Esophagus (tissue), 2 donors: Measurements from ENCODE around the gene WDR1. TPM values are rescaled to one million over a fixed set of nuclear protein-coding genes. Genes with fewer than 3 reads are reported as not detected.

Source experiments
- H3K27ac ChIP-seq, 2 donors: one replicate each; pipeline ENCODE4 v1.5.1; 2013; ENCODE audit warnings: low read depth in 2 of 2, mild to moderate bottlenecking in 2 of 2, inconsistent platforms in 1 of 2, low read length in 1 of 2, moderate library complexity in 1 of 2
- H3K27me3 ChIP-seq, 2 donors: one replicate each; pipeline ENCODE4 v1.6.1; 2013; ENCODE audit warnings: low read length in 2 of 2, control low read depth in 1 of 2, mild to moderate bottlenecking in 1 of 2; ENCODE audit not compliant: insufficient read depth in 2 of 2, control insufficient read depth in 1 of 2
- H3K36me3 ChIP-seq, 2 donors: one replicate each; pipeline ENCODE4 v1.6.1; 2013; ENCODE audit warnings: low read length in 1 of 2; ENCODE audit not compliant: control insufficient read depth in 2 of 2, insufficient read depth in 2 of 2
- H3K4me1 ChIP-seq, 2 donors: one replicate each; pipeline ENCODE4 v1.6.1; 2013; ENCODE audit warnings: low read length in 1 of 2; ENCODE audit not compliant: control insufficient read depth in 2 of 2, insufficient read depth in 2 of 2
- H3K4me3 ChIP-seq, 2 donors: one replicate each; pipeline ENCODE4 v1.5.1; 2013; ENCODE audit warnings: low read length in 2 of 2, mild to moderate bottlenecking in 2 of 2, low read depth in 1 of 2, moderate library complexity in 1 of 2
- H3K9me3 ChIP-seq, 2 donors: one replicate each; pipeline ENCODE4 v1.6.1; 2013; ENCODE audit warnings: mild to moderate bottlenecking in 2 of 2, low read depth in 1 of 2, low read length in 1 of 2, moderate library complexity in 1 of 2; ENCODE audit not compliant: control insufficient read depth in 2 of 2, insufficient read depth in 1 of 2
- WGBS, 2 donors: extraction: QIAGEN DNeasy Blood & Tissue Kit; methylation state at CpG; one replicate each; pipeline ENCODE4 v1.1.7; 2013; 5-methylcytosine and 5-hydroxymethylcytosine counted together
- polyA plus RNA-seq, 2 donors: library from polyadenylated mRNA; stranded (reverse); fragments of 200-250 nt; gene quantifications; one replicate each; pipeline ENCODE4 v1.2.3, GENCODE V29; 2013
- donor health status: healthy with polysubstance abuse.
- donor health status: Bipolar disorder and iron deficiency.

The WDR1 gene
- polyA plus RNA-seq, 2 donors: 73.8 to 170 TPM

DNA sequence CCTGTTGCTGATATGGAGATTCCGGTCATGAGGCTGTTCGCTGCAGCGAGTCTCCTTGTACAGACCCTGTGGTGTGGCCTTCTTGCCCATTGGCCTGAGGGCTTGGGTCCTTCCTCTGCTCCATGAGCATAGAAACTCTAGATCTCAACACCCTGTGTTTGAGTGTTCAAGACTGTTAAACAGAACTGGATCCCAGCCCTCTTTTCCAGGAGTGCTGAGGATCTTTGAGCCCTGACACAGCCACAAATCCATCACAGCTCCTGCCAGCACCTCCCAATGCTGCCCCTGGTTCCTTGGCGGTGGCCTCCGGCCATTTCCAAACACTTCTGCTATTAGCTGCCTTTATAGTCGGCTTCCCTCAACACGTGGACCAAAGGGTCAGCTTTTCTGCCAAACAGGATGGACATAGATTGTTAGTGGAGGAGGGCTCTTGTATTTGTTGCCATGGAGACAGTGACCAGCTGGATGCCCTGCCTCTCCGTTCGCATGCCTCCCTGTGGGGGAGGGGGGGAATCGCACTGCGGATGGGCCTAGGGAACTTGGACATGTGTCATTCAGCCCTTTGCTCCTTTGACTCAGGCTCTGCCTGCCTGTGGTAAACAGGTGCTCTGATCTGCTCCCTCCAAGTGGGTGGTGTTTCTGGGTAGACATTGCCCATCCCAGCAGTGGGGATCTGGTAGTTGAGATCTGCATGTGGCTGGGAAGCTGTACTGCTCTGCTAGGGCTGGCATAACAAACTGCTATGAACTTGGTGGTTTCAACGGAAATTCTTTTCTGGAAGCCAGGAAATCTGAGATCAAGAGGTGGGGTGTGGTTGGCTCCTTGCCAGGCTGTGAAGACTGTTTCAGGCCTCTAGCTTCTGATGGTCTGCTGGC, 6.9 kb upstream of the WDR1 start:
- WGBS, 2 donors: 53 to 58% methylated on average over 12 of the region's 12 CpGs
- peaks cover 0 to 3% of the 10 kb centered on the region in 2 donors for H3K4me1 ChIP-seq
- H3K27me3 ChIP-seq: no peaks in the 10 kb centered on the region
- H3K27ac ChIP-seq: peak overlapping the region in 1 of 2 donors; percentile 6
- H3K9me3 ChIP-seq: no peaks in the 10 kb centered on the region
- no peak overlapping the region for H3K4me3 ChIP-seq
- H3K36me3 ChIP-seq: no peaks in the 10 kb centered on the region

DNA sequence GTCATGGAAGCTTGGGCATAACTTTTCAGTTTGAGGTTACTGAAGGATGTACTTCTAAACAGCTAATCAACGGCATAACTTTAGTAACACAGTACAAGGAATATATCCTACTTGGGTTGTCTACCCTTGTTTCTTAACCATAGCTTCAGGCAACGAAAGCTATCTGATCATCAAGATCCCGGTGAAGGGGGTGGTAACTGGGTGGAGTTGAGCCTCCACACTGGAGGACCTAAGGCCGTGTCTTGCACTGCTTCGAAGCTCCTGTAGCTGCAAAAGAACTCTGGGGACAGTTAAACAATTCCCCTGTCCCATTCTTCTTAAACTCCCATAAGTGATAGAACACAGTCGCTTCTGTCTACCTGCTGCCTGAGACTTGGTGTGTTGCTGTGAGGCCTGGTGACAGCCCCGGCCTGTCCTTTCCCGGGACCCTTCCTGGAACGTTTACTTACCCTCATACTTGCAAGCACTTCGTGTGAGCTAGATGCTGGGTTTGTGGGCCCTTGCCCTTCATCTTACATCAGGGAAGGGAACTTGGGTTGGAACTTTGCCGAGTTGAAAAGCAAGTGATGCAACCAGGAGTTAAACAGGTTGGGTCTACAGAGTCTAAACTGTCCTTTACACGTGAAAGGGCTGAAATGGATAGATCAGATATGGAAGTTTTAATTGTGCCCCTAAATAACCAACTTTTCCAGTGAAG, 5.8 kb upstream of the WDR1 start:
- H3K36me3 ChIP-seq: no peaks in the 10 kb centered on the region
- no peaks in the 10 kb centered on the region for H3K27me3 ChIP-seq
- H3K4me3 ChIP-seq: no peak overlapping the region
- no peaks in the 10 kb centered on the region for H3K9me3 ChIP-seq
- H3K27ac ChIP-seq: no peak overlapping the region
- peaks cover 0 to 5% of the 10 kb centered on the region in 2 donors for H3K4me1 ChIP-seq
- 85 to 89% methylated on average over 12 of the region's 12 CpGs for WGBS, 2 donors

DNA sequence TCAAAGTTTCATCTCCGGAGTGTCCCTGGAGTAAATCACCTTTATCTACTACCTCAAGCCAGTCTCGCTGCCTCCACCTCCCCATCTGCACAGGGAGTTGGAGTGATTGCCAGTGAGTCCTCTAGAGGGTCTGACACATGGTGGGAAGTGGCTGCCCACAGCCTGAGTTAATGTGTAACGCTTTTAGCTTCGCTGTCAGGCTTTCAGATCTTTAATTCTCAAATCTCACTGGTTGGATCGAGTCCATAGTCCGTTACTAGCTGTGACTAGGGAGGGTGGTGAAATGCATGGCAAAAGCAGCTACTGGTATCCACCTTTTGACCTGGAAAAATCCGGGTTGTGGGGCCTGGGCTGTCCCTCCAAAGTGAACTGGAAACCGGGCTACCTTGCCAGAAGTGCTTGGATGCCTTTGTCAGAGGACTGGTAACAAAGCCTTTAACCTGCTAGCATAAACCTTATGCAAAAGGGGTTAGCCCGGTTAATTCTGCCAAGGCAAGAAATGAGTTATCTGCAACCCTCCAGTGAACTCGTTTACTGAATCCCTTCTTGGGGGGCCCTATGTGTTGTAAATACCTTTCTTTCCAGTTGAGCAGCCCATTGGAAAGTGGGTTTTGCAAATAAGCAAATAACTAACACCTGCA, 5.1 kb upstream of the WDR1 start:
- H3K4me1 ChIP-seq: peaks cover 0 to 5% of the 10 kb centered on the region in 2 donors
- H3K4me3 ChIP-seq: no peak overlapping the region
- H3K9me3 ChIP-seq: no peaks in the 10 kb centered on the region
- H3K27ac ChIP-seq: no peak overlapping the region
- H3K27me3 ChIP-seq: no peaks in the 10 kb centered on the region
- no peaks in the 10 kb centered on the region for H3K36me3 ChIP-seq
- 53 to 69% methylated on average over 10 of the region's 10 CpGs for WGBS, 2 donors

DNA sequence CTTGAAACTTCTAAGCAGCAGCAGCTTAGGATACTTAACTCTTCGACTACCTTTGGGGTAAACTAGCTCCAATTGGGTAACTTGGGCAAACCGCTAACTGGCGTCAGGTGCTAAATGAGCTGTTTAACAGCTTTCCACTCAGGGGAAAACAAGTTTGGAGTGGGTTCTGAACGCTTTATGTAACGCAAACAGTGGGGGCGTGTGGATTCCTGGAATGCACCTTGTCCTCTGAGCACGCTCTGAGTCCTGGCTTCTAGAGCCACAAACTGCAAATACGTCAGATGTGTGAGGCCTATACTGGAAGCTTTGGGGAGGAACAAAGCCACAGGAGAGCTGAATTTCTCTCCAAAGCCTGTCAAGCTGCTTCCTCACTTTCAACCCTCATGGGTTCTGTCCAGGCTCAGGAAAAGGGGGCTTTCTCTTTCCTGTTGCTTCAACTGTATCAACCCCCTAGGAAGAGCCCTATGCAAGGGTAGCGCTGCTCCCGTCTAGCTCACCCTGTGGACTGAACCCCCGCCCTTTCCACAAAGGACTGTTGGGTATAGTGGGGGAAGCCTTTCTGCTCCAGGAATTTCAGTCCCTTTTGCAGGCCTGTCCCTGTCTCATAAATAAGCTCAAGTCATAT, 4.5 kb upstream of the WDR1 start:
- H3K36me3 ChIP-seq: no peaks in the 10 kb centered on the region
- 76 to 86% methylated on average over 11 of the region's 11 CpGs for WGBS, 2 donors
- no peak overlapping the region for H3K27ac ChIP-seq
- no peak overlapping the region for H3K4me3 ChIP-seq
- H3K4me1 ChIP-seq: peaks cover 0 to 5% of the 10 kb centered on the region in 2 donors
- no peaks in the 10 kb centered on the region for H3K27me3 ChIP-seq
- H3K9me3 ChIP-seq: no peaks in the 10 kb centered on the region

DNA sequence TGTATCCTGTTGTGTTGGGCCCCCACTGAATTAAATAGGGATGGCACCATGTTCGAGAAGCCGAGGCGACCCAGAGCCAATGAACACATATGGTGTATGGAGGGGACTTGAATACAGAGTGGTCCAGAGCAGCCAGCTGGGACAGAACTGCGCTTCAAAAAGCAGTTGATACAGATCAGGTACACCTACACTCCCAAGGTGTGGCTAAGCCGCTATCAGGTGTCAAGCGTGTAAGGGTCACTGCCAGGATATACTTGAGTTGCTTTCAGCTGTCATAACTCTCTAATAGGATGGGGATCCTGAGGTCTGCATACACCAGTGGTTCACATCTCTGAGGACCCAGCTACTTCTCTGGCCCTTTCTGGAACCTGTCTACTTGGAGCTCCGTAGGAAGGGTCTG, 3.2 kb upstream of the WDR1 start:
- Histone ChIP-seq H3K36me3 (peaks cover 2 to 3% of the 10 kb centered on the region in 2 donors), H3K27ac (peak overlapping the region in 1 of 2 donors; percentile 19), H3K27me3 (no peaks in the 10 kb centered on the region), H3K4me1 (peaks cover 2 to 7% of the 10 kb centered on the region in 2 donors), H3K4me3 (no peak overlapping the region), H3K9me3 (no peaks in the 10 kb centered on the region)
- 87 to 92% methylated on average over 7 of the region's 7 CpGs for WGBS, 2 donors

DNA sequence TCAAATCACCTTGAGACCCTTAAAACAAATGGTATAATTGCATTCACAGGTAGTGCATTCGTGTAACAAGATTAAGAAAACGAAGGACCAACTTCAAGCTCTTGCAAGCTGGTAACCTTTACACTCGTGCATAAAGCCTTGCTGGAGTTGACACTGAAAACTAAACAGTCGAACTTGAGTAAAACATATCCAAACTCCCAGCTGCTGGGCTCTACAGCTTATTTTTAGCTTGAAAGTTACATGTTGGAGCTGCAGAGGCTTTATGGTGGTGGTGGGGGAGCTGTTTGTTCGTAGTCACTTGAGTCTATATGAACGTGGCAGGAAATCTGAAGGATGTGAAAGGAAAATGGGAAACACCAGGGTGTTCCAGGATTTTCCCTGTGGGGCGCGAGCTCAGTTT, 2.7 kb upstream of the WDR1 start:
- WGBS, 2 donors: 73 to 78% methylated on average over 8 of the region's 8 CpGs
- peaks cover 5 to 7% of the 10 kb centered on the region in 2 donors for H3K36me3 ChIP-seq
- no peaks in the 10 kb centered on the region for H3K9me3 ChIP-seq
- H3K27ac ChIP-seq: no peak overlapping the region
- no peak overlapping the region for H3K4me3 ChIP-seq
- H3K4me1 ChIP-seq: peaks cover 4 to 9% of the 10 kb centered on the region in 2 donors
- H3K27me3 ChIP-seq: no peaks in the 10 kb centered on the region

DNA sequence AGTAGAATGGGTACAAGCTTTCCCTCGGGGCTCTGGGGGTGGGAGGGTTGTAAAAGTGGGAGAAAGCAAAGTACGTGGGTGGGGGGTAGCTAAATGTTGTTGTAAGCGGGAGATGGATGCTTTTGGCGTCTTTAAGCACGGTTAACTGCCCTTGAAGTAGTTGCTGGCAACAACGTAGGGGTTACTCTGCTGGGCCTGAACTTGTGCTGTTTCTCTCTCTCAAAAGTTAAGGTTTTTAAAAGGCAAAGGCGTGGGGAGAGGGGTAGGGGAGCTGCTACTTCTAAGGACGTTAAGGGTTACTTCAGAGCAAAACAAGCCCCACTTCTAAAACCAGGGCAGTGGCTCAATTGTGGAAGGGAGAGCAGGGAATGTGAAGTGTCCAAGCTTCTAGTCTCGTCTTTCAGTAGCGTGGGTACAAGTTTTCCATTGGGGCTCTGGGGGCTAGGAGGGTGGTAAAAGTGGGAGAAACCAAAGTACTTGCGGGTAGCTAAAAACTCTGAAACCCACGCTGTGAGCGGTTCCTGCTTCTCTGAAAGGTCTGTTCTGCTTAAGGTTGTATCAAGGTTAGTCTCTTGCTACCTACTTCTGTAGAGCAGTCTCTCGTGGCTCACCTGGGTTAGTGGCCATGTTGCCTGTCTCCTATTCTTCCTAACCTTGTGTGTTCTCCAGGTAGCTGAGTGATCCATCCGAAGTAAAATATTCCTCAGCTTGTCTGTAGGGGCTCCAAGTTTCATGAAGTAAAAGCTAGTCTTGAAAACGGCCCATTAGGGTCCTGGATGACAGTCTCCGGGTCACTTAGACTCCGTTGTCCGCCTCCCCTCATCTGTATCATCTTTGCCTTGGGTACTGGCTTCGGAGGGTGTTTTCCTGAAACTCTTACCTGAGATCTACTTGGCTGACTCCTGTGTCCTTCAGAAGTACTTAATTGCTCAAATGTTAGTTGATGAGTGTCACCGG, 1.7 kb upstream of the WDR1 start:
- H3K9me3 ChIP-seq: no peaks in the 10 kb centered on the region
- peak overlapping the region; percentile 40 to 98 for H3K27ac ChIP-seq
- H3K27me3 ChIP-seq: no peaks in the 10 kb centered on the region
- H3K4me3 ChIP-seq: no peak overlapping the region
- WGBS, 2 donors: 78 to 81% methylated on average over 20 to 21 of the region's 21 CpGs
- H3K36me3 ChIP-seq: peaks cover 7 to 14% of the 10 kb centered on the region in 2 donors
- H3K4me1 ChIP-seq: peaks cover 4 to 9% of the 10 kb centered on the region in 2 donors

DNA sequence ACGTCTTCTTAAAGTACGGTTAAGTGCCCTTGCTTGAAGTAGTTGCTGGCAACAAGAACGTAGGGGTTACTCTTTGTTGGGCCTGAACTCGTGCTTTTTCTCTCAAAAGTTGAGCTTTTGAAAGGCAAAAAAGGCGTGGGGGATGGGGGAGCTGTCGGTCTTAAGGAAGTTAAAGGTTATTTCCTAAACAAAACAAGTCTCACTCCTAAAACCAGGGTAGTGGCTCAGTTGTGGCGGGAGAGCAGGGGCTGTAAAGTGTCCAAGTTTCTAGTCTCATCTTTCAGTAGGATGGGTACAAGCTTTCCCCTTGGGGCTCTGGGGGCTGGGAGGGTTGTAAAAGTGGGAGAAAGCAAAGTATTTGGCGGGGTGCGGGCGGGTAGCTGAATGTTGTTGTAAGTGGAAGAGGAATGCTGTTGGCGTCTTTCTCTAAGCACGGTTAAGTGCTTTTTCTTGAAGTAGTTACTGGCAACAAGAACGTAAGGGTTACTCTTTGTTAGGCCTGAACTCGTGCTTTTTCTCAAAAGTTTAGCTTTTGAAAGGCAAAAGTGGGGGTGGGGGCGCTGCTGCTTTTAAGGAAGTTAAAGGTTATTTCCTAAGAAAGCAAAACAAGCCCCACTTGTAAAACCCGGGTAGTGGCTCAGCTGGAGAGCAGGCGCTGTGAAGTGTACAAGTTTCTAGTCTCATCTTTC, 904 bp upstream of the WDR1 start:
- Histone ChIP-seq H3K4me1 (peaks cover 4 to 6% of the 10 kb centered on the region in 2 donors), H3K9me3 (no peaks in the 10 kb centered on the region), H3K27me3 (no peaks in the 10 kb centered on the region), H3K36me3 (peaks cover 9 to 19% of the 10 kb centered on the region in 2 donors), H3K4me3 (peak overlapping the region; percentile 50 to 76), H3K27ac (peak overlapping the region; percentile 97 to 98)
- WGBS, 2 donors: 27% methylated on average over 17 of the region's 17 CpGs
